ENCODE results near the gene ELP6. TPM values are rescaled to one million over a fixed set of nuclear protein-coding genes. Genes with fewer than 3 reads are reported as not detected.

Gene ELP6
- total and polyA plus RNA-seq, 2 experiments from 2014 or later = 34.4 to 37.3 TPM

GRCh38 chr3:47517937-47518336 lies 4.4 kb upstream of the ELP6 start:
- H3K9me3 ChIP-seq (ENCODE audit: low read depth) = no peaks in the 10 kb centered on the region
- no peak overlapping the region for H3K27ac ChIP-seq
- H2AFZ ChIP-seq = no peak overlapping the region
- H3K27me3 ChIP-seq = no peaks in the 10 kb centered on the region
- no peak overlapping the region for H3K4me2 ChIP-seq
- H3K79me2 ChIP-seq = no peaks in the 10 kb centered on the region
- no peak for TF ChIP-seq EZH2phosphoT487 (IDR thresholded peaks at IDR 0.05; ENCODE audit: low read depth, severe bottlenecking, unreplicated experiment)
- TF ChIP-seq CTCF (IDR thresholded peaks at IDR 0.05; ENCODE audit: poor library complexity) = no peak
- no peak for TF ChIP-seq EZH2 (IDR thresholded peaks at IDR 0.05; ENCODE audit: borderline replicate concordance)
- no peaks in the 10 kb centered on the region for H3K4me1 ChIP-seq (ENCODE audit: insufficient read depth)
- DNase-seq (ENCODE audit: low spot score) = no peak
- no peak overlapping the region for H3K4me3 ChIP-seq
- H3K36me3 ChIP-seq (replicated peaks; ENCODE audit: insufficient read depth, low read depth) = no peaks in the 10 kb centered on the region
- WGBS (ENCODE audit: low lambda C conversion rate, missing lambda C conversion rate) = 93% methylated on average over 2 of the region's 2 CpGs
- H3K9me2 ChIP-seq (replicated peaks; ENCODE audit: insufficient read depth) = no peaks in the 10 kb centered on the region
- no peaks in the 10 kb centered on the region for H4K20me1 ChIP-seq (ENCODE audit: insufficient read depth, poor library complexity, severe bottlenecking)

DNA sequence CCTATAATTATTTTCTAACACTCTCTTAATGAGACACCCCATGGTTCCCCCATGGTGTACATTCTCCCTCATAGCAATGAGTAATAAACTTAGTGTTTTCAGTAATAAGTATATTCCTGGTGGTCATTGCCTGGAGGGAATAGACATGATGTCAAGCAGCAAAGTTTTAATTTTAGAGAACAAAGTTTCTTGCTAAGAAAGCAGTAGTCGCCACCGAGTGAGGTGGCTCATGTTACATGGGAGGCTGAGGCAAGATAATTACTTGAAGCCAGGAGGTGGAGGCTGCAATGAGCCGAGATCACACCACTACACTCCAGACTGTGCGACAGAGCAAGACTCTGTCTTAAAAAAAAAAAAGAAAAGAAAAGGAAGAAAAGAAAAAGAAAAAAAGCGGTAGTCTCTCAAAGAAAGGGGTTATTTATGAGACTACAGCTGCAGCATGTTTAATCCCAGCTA lies 2.4 kb upstream of the ELP6 start:
- DNase-seq (ENCODE audit: low spot score) = no peak
- H3K4me2 ChIP-seq = no peak overlapping the region
- H3K4me1 ChIP-seq (ENCODE audit: insufficient read depth) = peaks cover 7% of the 10 kb centered on the region
- H3K9me3 ChIP-seq (ENCODE audit: low read depth) = no peaks in the 10 kb centered on the region
- H3K36me3 ChIP-seq (replicated peaks; ENCODE audit: insufficient read depth, low read depth) = no peaks in the 10 kb centered on the region
- 58% methylated on average over 5 of the region's 5 CpGs for WGBS (ENCODE audit: low lambda C conversion rate, missing lambda C conversion rate)
- TF ChIP-seq EZH2 (IDR thresholded peaks at IDR 0.05; ENCODE audit: borderline replicate concordance) (no peak), EZH2phosphoT487 (IDR thresholded peaks at IDR 0.05; ENCODE audit: low read depth, severe bottlenecking, unreplicated experiment) (no peak), CTCF (IDR thresholded peaks at IDR 0.05; ENCODE audit: poor library complexity) (no peak)
- no peak overlapping the region for H2AFZ ChIP-seq
- peaks cover 18% of the 10 kb centered on the region for H3K79me2 ChIP-seq
- H3K27ac ChIP-seq = no peak overlapping the region
- no peak overlapping the region for H3K4me3 ChIP-seq
- H4K20me1 ChIP-seq (ENCODE audit: insufficient read depth, poor library complexity, severe bottlenecking) = no peaks in the 10 kb centered on the region
- H3K9me2 ChIP-seq (replicated peaks; ENCODE audit: insufficient read depth) = no peaks in the 10 kb centered on the region
- H3K27me3 ChIP-seq = no peaks in the 10 kb centered on the region

- TF ChIP-seq EZH2phosphoT487 (IDR thresholded peaks at IDR 0.05; ENCODE audit: low read depth, severe bottlenecking, unreplicated experiment) (no peak), EZH2 (IDR thresholded peaks at IDR 0.05; ENCODE audit: borderline replicate concordance) (no peak), CTCF (IDR thresholded peaks at IDR 0.05; ENCODE audit: poor library complexity) (no peak)
- 81% methylated on average over 5 of the region's 5 CpGs for WGBS (ENCODE audit: low lambda C conversion rate, missing lambda C conversion rate)
- Histone ChIP-seq H3K79me2 (peaks cover 24% of the 10 kb centered on the region), H3K27ac (no peak overlapping the region), H4K20me1 (ENCODE audit: insufficient read depth, poor library complexity, severe bottlenecking) (no peaks in the 10 kb centered on the region), H3K9me3 (ENCODE audit: low read depth) (no peaks in the 10 kb centered on the region), H3K4me1 (ENCODE audit: insufficient read depth) (peaks cover 7% of the 10 kb centered on the region), H3K4me3 (no peak overlapping the region), H3K9me2 (replicated peaks; ENCODE audit: insufficient read depth) (no peaks in the 10 kb centered on the region), H2AFZ (no peak overlapping the region), H3K36me3 (replicated peaks; ENCODE audit: insufficient read depth, low read depth) (no peaks in the 10 kb centered on the region), H3K27me3 (no peaks in the 10 kb centered on the region), H3K4me2 (no peak overlapping the region)
- DNase-seq (ENCODE audit: low spot score) = no peak
Observed at GRCh38 chr3:47515100-47515499, 1.6 kb upstream of the ELP6 start.
